ENCODE results near the gene TMEM108.
"Not testable (repeated sequence)": the region's sequence is repeated elsewhere in the genome, so short reads cannot be mapped to it uniquely, and the experiment has no call there.

The TMEM108 gene

DNA sequence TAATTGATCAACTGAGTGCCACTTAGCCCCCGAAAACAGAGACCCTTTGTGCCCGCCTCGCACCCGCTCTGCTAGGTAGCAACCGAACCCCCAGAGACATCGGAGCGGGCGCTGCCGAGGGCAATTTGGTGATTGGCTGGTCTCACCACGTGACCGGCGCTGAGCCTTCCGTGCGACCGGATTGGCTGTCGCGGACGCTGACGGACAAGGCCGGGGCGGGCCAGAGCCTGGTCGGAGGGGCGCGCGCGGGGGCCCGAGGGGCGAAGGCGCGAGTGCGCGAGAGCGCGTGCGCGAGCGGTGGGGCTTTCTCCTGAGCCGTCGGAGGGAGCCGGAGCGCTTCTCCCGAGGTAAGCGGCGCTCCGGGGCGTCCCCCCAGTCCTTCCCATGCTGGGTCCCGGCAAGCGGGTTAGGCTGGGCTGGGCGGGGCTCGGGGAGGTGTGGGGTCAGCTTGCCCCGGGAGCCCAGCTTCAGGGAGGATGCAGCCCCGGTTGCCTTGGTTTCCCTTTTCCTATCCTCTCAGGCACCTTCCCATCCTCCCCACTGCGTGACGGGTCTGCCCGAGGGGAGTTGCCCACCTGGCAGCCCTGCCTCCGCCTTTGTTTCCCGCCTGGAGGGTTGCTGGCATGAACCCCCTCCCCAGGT is at the start of gene TMEM108:
TMEM108 (plus strand) TSS at position 303 of the 642 bp plus-strand sequence.
- intact Hi-C loops (cut with DNase I): loop anchor here (10.0 kb wide), 1 partner anchor 537 kb away; the partner anchor contains the start of gene CDV3

DNA sequence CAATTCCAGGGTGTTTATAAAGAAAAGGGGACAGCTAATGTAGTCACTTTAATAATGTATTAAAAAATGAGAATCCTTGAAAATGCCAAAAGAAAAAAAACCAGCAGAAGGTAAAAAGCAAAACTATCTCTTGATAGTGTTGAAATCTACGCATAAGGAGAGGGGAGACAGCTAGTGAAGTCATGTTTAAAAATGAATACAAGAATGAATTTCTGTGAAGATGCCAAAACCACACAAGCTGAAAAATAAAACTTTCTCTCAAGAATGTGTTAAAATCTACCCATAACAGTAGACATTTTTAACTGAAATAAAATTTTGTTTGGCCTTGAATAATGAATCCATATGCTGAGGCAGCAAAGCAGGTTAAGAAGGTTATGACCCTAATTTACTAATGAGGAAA is 42.2 kb upstream of the TMEM108 start:
- intact Hi-C loops (cut with DNase I): no loop called here
- DNase-seq: no peak

More for the DNA sequence above, at the start of gene TMEM108:
- peak; percentile 90 to 99 (median 96) for DNase-seq

DNA sequence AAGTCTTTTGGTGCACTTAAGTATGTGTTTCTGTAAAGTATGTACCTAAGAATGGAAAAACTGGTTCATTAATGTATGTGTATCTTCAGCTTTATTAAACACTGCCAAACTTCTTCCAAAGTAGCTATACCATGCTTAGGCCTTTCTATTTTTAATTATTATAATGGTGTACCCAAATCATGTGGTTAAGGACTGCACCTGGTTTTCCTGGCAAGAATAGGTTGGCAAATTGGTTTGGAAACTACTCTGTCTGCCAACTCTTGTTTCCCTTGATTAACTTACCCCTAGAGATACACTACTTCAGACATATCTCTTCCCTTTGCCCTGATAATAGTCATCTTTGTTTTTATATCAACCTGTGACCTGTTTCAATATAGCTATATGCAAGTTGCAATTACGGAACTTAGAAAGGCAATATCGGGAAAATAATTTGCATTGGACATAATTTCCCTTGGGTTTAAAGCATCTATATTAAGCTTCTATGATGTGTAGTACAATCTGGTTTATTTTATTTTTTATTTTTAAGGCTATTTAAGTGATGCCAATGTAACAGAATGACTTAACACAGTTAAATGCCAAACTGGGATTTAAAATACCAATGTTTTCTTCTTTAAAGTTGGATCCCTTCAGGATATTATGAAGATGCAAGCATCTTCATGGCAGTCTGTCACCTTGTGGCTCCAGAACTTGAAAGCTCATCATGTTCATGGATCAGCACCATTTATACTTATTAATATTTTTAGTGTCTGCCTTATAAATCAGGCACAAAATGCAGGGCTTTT is 40.6 kb upstream of the TMEM108 start:
- no peak for DNase-seq
- intact Hi-C loops (cut with DNase I): no loop called here

DNA sequence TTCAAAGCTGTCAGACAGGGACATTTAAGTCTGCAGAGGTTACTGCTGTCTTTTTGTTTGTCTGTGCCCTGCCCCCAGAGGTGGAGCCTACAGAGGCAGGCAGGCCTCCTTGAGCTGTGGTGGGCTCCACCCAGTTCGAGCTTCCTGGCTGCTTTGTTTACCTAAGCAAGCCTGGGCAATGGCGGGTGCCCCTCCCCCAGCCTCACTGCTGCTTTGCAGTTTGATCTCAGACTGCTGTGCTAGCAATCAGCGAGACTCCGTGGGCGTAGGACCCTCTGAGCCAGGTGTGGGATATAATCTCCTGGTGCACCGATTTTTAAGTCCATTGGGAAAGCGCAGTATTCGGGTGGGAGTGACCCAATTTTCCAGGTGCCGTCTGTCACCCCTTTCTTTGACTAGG is 33.2 kb upstream of the TMEM108 start:
- DNase-seq; intact Hi-C loops (cut with DNase I): not testable (repeated sequence)

DNA sequence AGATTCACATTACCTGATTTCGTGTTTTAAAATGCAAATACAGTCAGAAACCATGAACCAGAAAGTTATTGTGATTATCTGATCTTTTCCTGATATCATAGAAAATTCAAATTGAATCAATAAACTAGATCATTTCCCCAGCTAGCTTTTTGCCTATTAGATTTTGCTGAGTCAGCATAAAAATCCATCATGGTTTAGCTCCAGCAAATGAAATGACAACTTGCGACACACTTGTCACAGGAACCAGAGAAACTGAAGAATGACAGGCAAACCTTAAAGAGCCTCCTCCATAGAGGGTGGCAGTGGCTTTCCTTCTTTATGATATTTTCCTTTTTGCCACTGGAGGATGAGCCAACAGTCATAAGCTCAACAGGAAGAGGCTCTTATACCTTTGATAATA is 30.6 kb upstream of the TMEM108 start:
- intact Hi-C loops (cut with DNase I): no loop called here

DNA sequence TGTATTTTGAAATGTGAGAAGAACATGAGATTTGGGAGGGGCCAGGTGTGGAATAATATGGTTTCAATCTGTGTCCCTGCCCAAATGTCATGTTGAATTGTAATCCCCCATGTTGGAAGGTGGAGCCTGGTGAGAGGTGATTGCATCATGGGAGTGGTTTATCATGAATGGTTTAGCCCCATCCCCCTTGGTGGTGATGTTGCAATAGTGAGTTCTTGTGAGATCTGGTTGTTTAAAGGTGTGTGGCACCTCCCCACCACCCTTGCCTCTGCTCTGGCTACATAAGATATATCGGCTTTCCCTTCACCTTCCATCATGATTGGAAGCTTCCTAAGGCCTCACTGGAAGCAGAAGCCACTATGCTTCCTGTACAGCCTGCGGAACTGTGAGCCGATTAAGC is 23.9 kb upstream of the TMEM108 start:
- DNase-seq: no peak
- intact Hi-C loops (cut with DNase I): no loop called here

More for the DNA sequence above, 30.6 kb upstream of the TMEM108 start:
- DNase-seq: no peak

DNA sequence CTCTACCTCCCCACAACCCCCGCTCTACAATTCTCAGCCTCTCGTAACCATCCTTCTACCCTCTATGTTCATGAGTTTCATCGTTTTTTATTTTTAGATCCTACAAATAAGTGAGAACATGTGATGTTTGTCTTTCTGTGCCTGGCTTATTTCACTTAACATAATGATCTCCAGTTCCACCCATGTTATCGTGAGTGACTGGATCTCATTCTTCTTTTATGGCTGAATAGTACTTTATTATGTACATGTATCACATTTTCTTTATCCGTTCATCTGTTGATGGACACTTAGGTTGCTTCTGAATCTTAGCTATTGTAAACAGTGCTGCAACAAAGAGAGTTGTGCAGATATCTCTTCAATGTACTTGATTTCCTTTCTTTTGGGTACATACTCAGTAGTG is 22.6 kb upstream of the TMEM108 start:
- intact Hi-C loops (cut with DNase I); DNase-seq: not testable (repeated sequence)

DNA sequence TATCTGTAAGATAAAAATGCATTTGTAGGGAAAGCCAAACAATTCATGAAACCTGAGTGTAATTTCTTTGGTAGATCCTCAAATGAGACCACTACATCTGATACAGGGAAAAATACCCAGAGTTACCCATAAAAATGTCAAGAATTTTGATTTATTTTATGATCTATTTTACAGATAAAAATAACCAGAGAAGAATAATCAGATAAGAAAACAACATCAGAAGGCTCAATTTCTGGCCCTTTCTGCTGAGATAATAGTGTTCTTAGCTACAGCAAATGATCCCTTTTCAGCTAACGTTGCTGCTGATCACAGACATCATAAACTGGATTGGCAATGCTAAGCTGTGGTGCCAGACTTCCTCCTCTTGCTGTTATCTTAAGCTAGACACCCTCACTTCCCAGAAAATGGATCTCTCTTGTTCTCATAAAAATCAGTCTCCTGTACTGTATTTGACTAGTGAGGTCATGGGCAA is 21.3 kb upstream of the TMEM108 start:
- intact Hi-C loops (cut with DNase I): no loop called here
- no peak for DNase-seq

DNA sequence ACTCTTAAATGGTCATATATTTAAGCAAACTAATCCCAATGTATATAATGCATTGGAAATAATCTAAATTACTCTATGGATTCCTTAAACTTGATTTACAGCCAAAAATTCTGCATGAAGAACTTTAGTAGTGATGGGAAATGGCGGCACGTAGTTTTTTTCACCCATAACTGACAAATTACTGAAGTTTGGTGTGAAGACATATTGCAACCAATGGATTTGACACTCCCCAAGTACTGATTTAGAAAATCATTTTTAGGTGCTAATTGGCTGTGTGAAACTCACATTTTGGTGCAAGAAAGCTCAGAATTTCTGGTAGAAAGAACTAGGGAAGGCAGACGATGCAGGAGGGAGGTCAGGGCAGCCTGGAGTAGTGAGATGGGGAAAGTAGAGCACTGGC is 19.3 kb upstream of the TMEM108 start:
- no peak for DNase-seq
- intact Hi-C loops (cut with DNase I): no loop called here

DNA sequence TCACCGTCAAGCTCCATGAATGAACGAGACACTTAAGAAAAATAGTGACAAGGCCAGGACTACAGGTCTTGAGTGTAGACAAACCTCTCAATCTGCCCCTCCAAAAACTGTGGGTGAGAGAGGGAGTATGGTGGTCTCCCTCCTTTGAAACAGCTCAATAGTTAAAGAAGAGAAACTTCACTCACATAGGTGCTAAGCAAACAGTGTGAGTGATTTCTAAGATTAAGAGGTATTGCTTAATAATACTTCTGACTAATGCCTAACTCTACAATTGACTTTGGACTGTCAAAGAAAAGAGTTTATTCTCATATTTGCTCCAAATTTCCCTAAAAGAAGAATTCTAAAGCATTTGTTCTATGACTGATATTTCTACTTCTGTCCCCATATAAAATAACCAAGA is 17.0 kb upstream of the TMEM108 start:
- DNase-seq: no peak
- intact Hi-C loops (cut with DNase I): no loop called here

DNA sequence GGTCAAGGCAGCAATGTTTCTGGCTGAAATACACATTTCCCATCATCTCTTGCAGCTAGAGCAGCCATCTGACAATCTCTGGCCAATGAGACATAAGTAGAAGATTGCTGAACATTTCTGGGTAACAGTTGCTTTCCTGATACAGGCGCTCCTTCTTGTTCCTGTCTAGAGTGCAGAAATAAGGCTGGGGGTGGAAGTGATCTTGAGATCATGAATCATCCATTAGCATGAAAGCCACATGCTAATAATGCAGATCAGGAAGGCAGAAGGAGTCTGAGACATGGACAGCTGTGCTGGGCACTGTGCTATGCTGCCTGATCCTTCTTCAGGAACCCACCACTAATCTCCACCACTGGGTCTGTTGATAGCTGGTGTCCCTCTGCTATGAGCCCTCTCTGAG is 14.8 kb upstream of the TMEM108 start:
- DNase-seq: no peak
- intact Hi-C loops (cut with DNase I): no loop called here

DNA sequence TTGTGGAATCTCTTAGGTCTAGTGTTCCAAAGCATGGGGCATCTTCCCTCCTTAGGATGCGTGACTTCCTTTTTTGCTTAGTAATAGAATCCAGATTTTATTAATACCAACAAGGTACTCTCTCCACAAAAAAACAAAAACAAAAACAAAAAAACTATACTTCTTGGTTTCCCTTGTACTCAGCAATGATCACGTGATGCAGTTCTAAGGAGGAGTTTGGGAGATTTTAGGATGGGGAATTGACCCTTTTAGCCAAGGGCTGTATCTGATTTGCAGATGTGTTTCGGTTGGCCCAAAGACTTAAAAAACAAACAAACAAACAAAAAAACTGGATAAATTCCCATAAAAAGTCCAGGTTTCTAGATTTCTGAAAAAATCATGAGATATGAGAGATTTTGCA is 12.6 kb upstream of the TMEM108 start:
- DNase-seq: no peak
- intact Hi-C loops (cut with DNase I): no loop called here

DNA sequence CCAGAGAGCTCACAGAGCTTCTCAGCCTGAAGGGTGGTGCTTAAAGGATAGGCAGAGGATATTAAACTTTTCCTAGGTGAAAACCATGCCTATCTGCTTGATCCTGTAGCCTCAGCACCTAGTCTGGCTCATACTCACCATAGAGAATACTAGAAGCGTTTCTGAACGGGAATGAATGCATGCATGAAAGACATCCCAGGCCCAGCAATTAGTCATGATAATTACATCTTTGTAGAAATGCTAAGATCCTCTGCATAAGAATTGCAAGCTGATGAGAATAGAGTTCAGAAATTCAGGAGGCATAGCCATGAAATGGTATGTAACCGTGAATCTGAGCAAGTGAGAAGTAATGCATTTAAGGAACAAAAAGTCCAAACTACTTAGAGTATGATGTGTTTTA is 5.9 kb upstream of the TMEM108 start:
- intact Hi-C loops (cut with DNase I): loop anchor here (10.0 kb wide), 1 partner anchor 542 kb away; the partner anchor contains the start of gene CDV3
- no peak for DNase-seq

DNA sequence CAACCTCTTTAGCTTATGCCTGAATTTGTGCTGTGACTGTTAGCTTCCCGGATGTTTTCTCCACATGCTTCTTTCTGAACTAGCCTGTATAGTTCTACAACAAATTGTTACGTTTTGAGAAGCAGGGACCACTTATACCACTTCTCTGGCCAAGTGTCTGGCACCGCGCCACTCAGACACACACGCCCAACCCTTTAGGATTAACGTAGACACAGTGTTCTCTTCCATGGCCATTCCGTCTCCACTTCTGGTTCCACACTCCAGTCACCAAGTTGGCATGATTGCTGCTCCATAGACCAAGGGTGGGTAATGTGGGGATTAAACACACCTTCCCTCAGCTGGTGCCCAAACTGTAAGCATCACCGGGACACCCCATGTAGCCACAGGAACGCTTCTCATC is 755 bp upstream of the TMEM108 start:
- peak in 1 of 10 donors; percentile 10 for DNase-seq
- intact Hi-C loops (cut with DNase I): loop anchor here (10.0 kb wide), 1 partner anchor 537 kb away; the partner anchor contains the start of gene CDV3

DNA sequence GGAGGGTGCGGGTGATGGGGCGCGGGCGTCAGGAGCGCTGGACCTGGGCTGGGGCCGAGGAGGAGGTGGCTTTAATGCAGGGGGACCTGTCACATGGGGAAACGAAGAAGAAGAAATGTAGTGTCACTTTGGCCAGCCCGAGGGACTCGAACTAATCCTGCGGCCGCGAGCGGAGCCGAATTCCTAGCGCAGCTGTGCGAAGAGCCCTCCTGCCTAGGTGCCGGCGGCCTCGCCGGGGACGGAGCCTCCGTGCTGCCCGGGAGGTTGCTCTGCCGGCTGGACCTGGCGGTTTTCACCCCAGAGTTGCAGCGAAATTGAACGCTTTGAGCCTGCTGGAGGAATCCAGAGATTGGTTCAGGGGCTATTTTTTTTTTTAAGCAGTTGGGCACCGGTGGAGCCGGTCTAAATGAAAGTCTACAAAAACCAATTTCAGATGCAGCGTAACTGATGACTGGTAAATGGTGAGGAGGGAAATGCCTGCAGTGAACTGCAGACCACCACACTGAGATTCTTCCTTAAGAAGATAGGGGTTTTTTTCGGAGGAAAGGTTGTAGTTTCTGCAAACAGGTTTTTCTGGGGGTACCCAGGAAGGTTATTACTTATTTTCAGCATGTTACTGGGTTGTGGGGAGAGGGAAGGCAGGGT is 662 bp downstream of the TMEM108 start:
- peak; percentile 19 to 88 (median 49) for DNase-seq
- intact Hi-C loops (cut with DNase I): loop anchor here (10.0 kb wide), 1 partner anchor 536 kb away; the partner anchor contains the start of gene CDV3

DNA sequence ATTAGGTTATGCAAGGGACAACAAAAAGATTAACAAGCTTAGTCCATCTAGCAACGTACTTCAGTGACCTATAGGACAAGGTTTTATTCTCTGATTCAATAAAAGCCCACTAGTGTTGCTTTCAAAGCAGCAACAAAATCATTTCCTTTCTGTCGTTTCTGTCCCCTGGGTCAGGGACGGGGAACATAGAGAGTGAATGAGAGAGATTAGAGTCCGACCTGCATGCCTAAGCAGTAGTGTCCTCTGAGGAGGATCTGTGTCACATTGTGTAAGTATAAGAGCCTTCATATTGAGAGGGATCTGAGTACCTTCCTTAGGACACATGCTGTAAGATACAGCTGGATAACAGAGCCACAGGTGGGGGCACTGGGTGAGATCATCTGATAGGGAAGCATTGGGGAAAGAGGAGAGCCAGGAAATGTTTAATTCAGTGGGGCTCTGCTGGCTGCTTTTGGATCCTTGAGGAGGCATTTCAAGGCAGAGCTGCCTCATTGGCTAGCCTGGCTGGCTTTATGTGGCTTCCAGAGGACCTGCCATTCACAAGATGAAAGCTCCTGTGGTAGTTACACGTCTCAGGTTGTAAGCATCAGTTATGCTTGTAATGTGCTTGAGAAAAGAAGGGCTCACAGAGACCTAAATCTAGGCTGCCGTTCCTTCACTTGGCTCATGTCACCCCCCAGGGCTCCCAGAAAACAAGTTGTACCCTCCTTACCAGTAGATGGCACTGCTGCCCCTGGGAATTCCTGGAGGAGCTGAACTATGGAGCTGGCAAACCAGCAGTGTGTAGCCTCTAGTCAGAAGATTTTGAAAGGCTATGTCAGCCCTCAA is 2.7 kb downstream of the TMEM108 start:
- DNase-seq: peak; percentile 66 to 97 (median 86)
- intact Hi-C loops (cut with DNase I): loop anchor here (1.0 to 2.0 kb wide), 4 partner anchors 310 to 382 kb away; no protein-coding TSS in a partner anchor

DNA sequence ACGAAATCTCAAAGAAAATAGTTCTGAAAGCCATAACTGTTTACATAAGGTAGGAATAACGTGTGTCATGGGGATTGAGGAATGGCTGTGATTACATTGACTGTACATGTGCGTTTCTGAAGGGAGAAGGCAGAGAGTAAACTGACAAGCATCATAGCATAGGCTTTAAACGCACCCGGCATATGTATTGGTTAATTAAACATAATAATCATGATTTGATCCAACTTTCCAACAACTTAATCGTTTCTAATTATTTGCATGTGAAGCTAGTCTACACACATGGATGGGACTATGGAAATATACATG is 3.3 kb downstream of the TMEM108 start:
- intact Hi-C loops (cut with DNase I): loop anchor here (1.0 to 2.0 kb wide), 4 partner anchors 311 to 381 kb away; no protein-coding TSS in a partner anchor
- DNase-seq: no peak

DNA sequence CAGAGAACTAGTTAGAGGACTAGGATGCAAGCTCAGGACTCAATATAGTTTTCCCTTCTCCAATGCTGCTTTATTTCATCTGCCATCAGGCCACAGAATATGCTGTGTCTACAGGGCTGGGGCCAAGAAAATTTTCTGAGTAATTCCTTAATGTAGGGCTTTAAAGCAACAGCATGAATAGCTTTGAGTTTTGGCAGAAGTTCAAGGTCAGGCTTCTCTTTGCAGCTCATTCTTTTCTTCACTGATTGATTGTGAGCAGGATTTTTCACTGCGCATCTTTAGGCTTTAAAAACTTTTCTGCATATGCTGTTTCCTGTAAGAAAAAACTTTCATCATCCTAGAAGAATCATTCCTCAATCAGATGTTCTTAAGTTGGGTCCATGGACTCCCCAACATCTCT is 4.6 kb downstream of the TMEM108 start:
- no peak for DNase-seq
- intact Hi-C loops (cut with DNase I): no loop called here

DNA sequence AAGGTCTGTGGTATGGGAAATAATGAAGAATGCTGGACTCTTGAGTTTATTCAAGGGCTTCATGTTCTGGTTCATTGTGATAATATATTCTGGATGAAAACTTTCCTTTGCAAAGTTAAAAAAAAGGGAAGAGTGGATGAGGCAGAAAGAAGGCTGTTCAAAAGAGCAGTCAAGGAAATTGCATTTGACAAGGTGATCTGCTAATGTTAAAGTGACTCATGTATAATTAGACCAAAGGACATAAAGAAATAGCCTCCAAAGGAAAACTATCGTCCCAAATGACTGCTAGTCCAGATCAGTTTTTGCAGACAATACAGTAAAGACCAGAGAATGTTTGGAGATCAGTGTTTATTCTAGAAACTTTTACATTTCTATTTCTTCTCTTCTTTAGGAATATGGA is 9.8 kb downstream of the TMEM108 start:
- intact Hi-C loops (cut with DNase I): no loop called here
- no peak for DNase-seq

DNA sequence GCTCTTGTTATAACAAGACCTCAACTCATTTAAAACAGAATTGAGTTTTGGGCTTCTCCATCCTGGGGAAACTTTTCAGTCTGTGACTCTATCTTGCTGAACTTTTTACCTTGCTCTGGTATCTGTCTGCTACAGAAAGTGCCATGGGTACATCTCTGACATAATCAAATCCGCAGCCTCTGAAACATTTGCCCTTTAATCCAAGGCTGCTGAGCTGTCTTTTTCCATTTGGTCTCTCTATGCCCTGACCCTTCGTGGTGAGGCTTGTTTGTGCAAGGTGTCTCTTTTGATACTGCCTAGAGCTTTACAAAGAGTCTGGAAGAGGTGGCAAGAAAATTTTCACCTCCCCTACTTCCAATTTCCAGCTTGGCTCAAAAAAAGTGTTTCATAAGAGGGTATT is 11.3 kb downstream of the TMEM108 start:
- DNase-seq: no peak
- intact Hi-C loops (cut with DNase I): no loop called here
